ENCODE results near the gene TMA7. TPM values are rescaled to one million over a fixed set of nuclear protein-coding genes. Genes with fewer than 3 reads are reported as not detected.

TMA7 gene
- total and polyA plus RNA-seq, 2 of the 13 experiments (the other 11 are each of a cell fraction or from before 2014, with no cell fraction given): 100 to 486 TPM

DNA sequence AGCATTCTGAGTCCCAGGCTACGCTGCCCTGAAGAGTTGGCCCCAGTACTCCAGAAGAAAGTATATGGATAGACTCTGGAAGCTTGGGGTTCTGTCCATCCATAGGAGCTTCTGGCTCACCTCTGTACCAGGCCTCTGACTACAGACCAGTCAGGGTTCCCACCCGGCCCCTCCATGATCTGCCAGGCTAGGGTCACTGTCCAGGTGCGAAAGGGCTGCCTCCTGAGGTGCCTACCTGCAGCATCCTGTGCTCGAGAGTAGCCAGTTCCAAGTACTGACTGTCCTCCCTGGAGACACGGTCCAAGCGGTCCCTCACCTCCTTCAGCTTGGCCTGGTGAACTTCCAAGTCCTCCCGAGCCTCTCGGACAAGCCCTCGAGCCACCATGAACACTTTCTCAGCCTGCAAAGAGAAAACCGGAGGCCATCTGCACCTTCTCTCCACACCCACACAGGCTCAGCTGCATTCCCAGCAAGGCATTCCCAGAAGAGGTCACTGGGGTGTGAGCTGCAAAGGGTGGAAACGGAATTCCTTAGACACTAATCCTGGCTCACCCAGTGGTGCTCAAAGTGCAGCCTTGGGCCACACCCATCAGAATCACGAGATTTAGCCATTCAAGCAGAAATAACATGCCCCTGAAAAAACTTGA, 6.5 kb upstream of the TMA7 start (continued):
- TF ChIP-seq, protein P1, sequence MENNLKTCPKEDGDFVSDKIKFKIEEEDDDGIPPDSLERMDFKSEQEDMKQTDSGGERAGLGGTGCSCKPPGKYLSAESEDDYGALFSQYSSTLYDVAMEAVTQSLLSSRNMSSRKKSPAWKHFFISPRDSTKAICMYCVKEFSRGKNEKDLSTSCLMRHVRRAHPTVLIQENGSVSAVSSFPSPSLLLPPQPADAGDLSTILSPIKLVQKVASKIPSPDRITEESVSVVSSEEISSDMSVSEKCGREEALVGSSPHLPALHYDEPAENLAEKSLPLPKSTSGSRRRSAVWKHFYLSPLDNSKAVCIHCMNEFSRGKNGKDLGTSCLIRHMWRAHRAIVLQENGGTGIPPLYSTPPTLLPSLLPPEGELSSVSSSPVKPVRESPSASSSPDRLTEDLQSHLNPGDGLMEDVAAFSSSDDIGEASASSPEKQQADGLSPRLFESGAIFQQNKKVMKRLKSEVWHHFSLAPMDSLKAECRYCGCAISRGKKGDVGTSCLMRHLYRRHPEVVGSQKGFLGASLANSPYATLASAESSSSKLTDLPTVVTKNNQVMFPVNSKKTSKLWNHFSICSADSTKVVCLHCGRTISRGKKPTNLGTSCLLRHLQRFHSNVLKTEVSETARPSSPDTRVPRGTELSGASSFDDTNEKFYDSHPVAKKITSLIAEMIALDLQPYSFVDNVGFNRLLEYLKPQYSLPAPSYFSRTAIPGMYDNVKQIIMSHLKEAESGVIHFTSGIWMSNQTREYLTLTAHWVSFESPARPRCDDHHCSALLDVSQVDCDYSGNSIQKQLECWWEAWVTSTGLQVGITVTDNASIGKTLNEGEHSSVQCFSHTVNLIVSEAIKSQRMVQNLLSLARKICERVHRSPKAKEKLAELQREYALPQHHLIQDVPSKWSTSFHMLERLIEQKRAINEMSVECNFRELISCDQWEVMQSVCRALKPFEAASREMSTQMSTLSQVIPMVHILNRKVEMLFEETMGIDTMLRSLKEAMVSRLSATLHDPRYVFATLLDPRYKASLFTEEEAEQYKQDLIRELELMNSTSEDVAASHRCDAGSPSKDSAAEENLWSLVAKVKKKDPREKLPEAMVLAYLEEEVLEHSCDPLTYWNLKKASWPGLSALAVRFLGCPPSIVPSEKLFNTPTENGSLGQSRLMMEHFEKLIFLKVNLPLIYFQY (CRISPR knock-in tag; IDR thresholded peaks at IDR 0.05; ENCODE audit: borderline replicate concordance): no peak
- TF ChIP-seq HNF4G (IDR thresholded peaks at IDR 0.05; ENCODE audit: borderline replicate concordance, low read depth, low read length): peak; percentile 18; the same call in 1 of the 2 replicates
- no peak for TF ChIP-seq HNF4G (CRISPR knock-in tag; IDR thresholded peaks at IDR 0.05; ENCODE audit: borderline replicate concordance, low read depth)
- TF ChIP-seq ZNF772 (CRISPR knock-in tag; IDR thresholded peaks at IDR 0.05): 0 out of 2 replicates have a peak, but pooled peaks have one; percentile 33
- TF ChIP-seq ZNF264 (CRISPR knock-in tag; IDR thresholded peaks at IDR 0.05): peak; percentile 59; the same call in 1 of the 2 replicates
- TF ChIP-seq TEAD3 (CRISPR knock-in tag; optimal IDR thresholded peaks at IDR 0.05; ENCODE audit: borderline replicate concordance): peak; percentile 85
- 0 out of 2 replicates have a peak, but pooled peaks have one; percentile 1 for TF ChIP-seq MAFF (IDR thresholded peaks at IDR 0.05; ENCODE audit: low read depth, low read length)
- TF ChIP-seq ZNF446 (CRISPR knock-in tag; IDR thresholded peaks at IDR 0.05): 0 out of 2 replicates have a peak, but pooled peaks have one; percentile 12
- peak; percentile 31; the same call in 1 of the 2 replicates for TF ChIP-seq NCOA2 (CRISPR knock-in tag; IDR thresholded peaks at IDR 0.05)
- TF ChIP-seq TARDBP (CRISPR knock-in tag; IDR thresholded peaks at IDR 0.05): peak; percentile 21; the same call in 1 of the 2 replicates
- TF ChIP-seq, protein P2, sequence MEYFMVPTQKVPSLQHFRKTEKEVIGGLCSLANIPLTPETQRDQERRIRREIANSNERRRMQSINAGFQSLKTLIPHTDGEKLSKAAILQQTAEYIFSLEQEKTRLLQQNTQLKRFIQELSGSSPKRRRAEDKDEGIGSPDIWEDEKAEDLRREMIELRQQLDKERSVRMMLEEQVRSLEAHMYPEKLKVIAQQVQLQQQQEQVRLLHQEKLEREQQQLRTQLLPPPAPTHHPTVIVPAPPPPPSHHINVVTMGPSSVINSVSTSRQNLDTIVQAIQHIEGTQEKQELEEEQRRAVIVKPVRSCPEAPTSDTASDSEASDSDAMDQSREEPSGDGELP (IDR thresholded peaks at IDR 0.05; ENCODE audit: borderline replicate concordance, low read depth): peak; percentile 31; the same call in 1 of the 2 replicates
